ENCODE results near the gene INPP5A. TPM values are rescaled to one million over a fixed set of nuclear protein-coding genes. Genes with fewer than 3 reads are reported as not detected.

The INPP5A gene
- total RNA-seq, 1 experiment from 2014 or later, result 12.3 TPM

GRCh38 chr10:132656283-132657126 lies 118.9 kb downstream of the INPP5A start:
- Histone ChIP-seq H4K20me1 (ENCODE audit: insufficient read depth) (no peaks in the 10 kb centered on the region), H3K9me2 (ENCODE audit: insufficient read depth) (no peaks in the 10 kb centered on the region), H3K27ac (ENCODE audit: low read depth, low read length) (no peak overlapping the region), H3K79me2 (ENCODE audit: insufficient read depth, low read length) (no peaks in the 10 kb centered on the region), H3K4me3 (replicated peaks in 1 of 2; ENCODE audit: low read depth in 1 of 2, low read length in 2 of 2) (no peak overlapping the region), H3K4me1 (ENCODE audit: control insufficient read depth in 1 of 2, insufficient read depth in 2 of 2, low read length in 2 of 2) (no peaks in the 10 kb centered on the region), H3K9ac (ENCODE audit: low read length) (no peak overlapping the region), H3K27me3 (ENCODE audit: insufficient read depth, low read length) (no peaks in the 10 kb centered on the region), H3K9me3 (ENCODE audit: control insufficient read depth in 1 of 2, insufficient read depth in 1 of 2, low read depth in 1 of 2, low read length in 2 of 2) (no peaks in the 10 kb centered on the region), H3K36me3 (ENCODE audit: control insufficient read depth in 1 of 2, insufficient read depth in 2 of 2, low read length in 2 of 2) (no peaks in the 10 kb centered on the region), H3K4me2 (ENCODE audit: low read length) (no peak overlapping the region), H2AFZ (ENCODE audit: low read depth, low read length, poor library complexity, severe bottlenecking) (no peak overlapping the region)
- no peak for TF ChIP-seq POLR2AphosphoS5 (IDR thresholded peaks at IDR 0.05; ENCODE audit: low read depth, low read length)
- no peak for TF ChIP-seq FOSL1 (IDR thresholded peaks at IDR 0.05; ENCODE audit: low read depth)
- TF ChIP-seq ELF1 (IDR thresholded peaks at IDR 0.05; ENCODE audit: borderline replicate concordance, low read depth), result no peak
- TF ChIP-seq RAD21 (IDR thresholded peaks at IDR 0.05; ENCODE audit: low read depth), result no peak
- no peak for TF ChIP-seq JUND (IDR thresholded peaks at IDR 0.05)
- TF ChIP-seq TCF7L2 (IDR thresholded peaks at IDR 0.05; ENCODE audit: borderline replicate concordance, extremely low read depth, insufficient read depth, insufficient read length), result no peak
- TF ChIP-seq CBX3 (IDR thresholded peaks at IDR 0.05; ENCODE audit: low read depth), result no peak
- no peak for TF ChIP-seq SRF (IDR thresholded peaks at IDR 0.05; ENCODE audit: low read depth)
- no peak for TF ChIP-seq CEBPB (IDR thresholded peaks at IDR 0.05; ENCODE audit: low read depth)
- no peak for TF ChIP-seq POLR2A (IDR thresholded peaks at IDR 0.05; ENCODE audit: borderline replicate concordance, extremely low read depth, insufficient read depth, insufficient read length)
- TF ChIP-seq SIN3A (IDR thresholded peaks at IDR 0.05; ENCODE audit: low read depth), result no peak
- no peak for TF ChIP-seq ZBTB33 (IDR thresholded peaks at IDR 0.05; ENCODE audit: extremely low read depth, insufficient replicate concordance, low read length)
- no peak for TF ChIP-seq EGR1 (IDR thresholded peaks at IDR 0.05; ENCODE audit: low read depth)
- no peak for TF ChIP-seq REST (IDR thresholded peaks at IDR 0.05; ENCODE audit: low read depth)
- TF ChIP-seq ATF3 (IDR thresholded peaks at IDR 0.05), result no peak
- ChIA-PET POLR2A (no interaction called here), RAD21 (ENCODE audit: low non-redundant PET in 1 of 2, low total read pairs in 2 of 2, uncharacterized antibody in 2 of 2, unreplicated experiment in 2 of 2) (no interaction called here), CTCF (no interaction called here)
- no peak for DNase-seq (ENCODE audit: low read depth, low spot score)
- no peak for ATAC-seq
- intact Hi-C loops (cut with micrococcal nuclease), result no loop called here
- no TSS peak for BruUV-seq (replicated peaks)
